Hepatocyte (in vitro differentiated cells): Measurements from ENCODE around the gene RELB.

Experiments used
- CTCF ChIP-seq: fragments of 200-600 bp; sonication (generic); IDR thresholded peaks from 2 replicates; pipeline ENCODE4 v1.5.1; 2016; ENCODE audit warnings: antibody characterized with exemption, mild to moderate bottlenecking; ENCODE audit not compliant: poor library complexity
- EZH2 ChIP-seq: fragments of 200-600 bp; sonication (generic); IDR thresholded peaks from 2 replicates; pipeline ENCODE4 v1.6.1; 2016; ENCODE audit warnings: antibody characterized with exemption, mild to moderate bottlenecking, borderline replicate concordance

GRCh38 chr19:44972802-44973201 is 28.5 kb upstream of the RELB start:
- TF ChIP-seq CTCF (no peak), EZH2 (no peak)
